Kidney tubule cell (primary cell): ENCODE results near the gene DHCR24.
A peak's percentile ranks its signal among the peaks of the same experiment; 100 is the strongest.

Experiments used
- DNase-seq: peaks from one replicate; pipeline ENCODE4 v3.0.0-alpha.2; 2018; ENCODE audit warnings: low spot score

Gene DHCR24

GRCh38 chr1:54800041-54800898 is 86.7 kb downstream of the DHCR24 start:
- peak; percentile 8 for DNase-seq
